ENCODE data around the gene ADAM22. TPM values are rescaled to one million over a fixed set of nuclear protein-coding genes. Genes with fewer than 3 reads are reported as not detected.

ADAM22 gene, protein sequence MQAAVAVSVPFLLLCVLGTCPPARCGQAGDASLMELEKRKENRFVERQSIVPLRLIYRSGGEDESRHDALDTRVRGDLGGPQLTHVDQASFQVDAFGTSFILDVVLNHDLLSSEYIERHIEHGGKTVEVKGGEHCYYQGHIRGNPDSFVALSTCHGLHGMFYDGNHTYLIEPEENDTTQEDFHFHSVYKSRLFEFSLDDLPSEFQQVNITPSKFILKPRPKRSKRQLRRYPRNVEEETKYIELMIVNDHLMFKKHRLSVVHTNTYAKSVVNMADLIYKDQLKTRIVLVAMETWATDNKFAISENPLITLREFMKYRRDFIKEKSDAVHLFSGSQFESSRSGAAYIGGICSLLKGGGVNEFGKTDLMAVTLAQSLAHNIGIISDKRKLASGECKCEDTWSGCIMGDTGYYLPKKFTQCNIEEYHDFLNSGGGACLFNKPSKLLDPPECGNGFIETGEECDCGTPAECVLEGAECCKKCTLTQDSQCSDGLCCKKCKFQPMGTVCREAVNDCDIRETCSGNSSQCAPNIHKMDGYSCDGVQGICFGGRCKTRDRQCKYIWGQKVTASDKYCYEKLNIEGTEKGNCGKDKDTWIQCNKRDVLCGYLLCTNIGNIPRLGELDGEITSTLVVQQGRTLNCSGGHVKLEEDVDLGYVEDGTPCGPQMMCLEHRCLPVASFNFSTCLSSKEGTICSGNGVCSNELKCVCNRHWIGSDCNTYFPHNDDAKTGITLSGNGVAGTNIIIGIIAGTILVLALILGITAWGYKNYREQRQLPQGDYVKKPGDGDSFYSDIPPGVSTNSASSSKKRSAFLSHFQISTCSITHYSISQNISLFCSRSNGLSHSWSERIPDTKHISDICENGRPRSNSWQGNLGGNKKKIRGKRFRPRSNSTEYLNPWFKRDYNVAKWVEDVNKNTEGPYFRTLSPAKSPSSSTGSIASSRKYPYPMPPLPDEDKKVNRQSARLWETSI
- total RNA-seq, result under 1 TPM; 0.25 to 0.61 TPM
- polyA plus RNA-seq, result under 1 TPM; 0.04 to 0.05 TPM

DNA sequence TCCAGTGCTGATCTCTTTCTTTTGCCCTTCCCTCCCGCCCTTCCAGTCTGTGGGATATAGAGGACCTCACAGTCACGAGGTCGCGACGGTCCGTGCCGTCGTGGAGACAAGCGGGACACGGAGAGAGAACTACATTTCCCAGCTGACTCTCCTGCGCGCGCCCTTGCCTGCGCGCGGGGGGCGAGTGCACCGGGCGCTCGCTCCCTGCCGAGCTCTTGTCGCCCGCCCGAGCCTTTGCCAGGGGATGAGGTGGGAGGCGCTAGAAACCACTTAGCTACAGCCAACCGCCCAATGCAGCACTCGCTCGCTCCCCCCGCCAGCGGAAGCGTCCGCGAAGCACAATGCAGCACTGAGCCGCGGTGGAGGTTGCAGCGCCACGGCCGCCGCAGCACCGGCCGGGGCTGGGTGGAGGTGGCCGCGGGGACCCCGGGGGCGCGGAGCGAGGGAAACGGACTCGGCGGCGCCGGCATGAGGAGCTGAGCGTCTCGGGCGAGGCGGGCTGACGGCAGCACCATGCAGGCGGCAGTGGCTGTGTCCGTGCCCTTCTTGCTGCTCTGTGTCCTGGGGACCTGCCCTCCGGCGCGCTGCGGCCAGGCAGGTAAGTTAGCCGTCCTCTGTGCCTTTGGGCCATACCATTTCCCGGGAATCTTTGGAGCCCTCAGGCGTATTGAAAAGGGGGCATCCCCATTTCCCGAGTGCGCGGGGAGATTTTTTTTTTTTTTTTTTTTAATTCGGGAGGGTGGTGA lies at the start of gene ADAM22:
Gene ADAM22, plus strand, starts transcription at position 299 of the 746 bp plus-strand sequence. Its CDS starts 215 bp downstream, at position 514.
- peak; percentile 75 for DNase-seq (ENCODE audit: low spot score)
- Histone ChIP-seq H3K27me3 (ENCODE audit: control insufficient read depth in 4 of 4, insufficient read depth in 4 of 4, low read length in 3 of 4) (peaks cover 0 to 4% (median 0%) of the 10 kb centered on the region in 4 donors), H3K27ac (ENCODE audit: low read depth in 1 of 2, low read length in 2 of 2) (no peak within 1 kb of the TSS), H3K9ac (ENCODE audit: low read depth in 1 of 2, low read length in 2 of 2) (no peak within 1 kb of the TSS), H3K36me3 (ENCODE audit: control insufficient read depth in 4 of 4, insufficient read depth in 3 of 4, low read depth in 1 of 4, low read length in 3 of 4) (no peaks in the 10 kb centered on the region), H3K4me1 (ENCODE audit: control insufficient read depth in 4 of 4, insufficient read depth in 4 of 4, low read length in 3 of 4) (peaks cover 11 to 21% (median 15%) of the 10 kb centered on the region in 4 donors), H3K4me3 (ENCODE audit: low read depth in 1 of 3, low read length in 3 of 3) (peak within 1 kb of the TSS; percentile 61 to 75 (median 66)), H3K9me3 (ENCODE audit: control insufficient read depth in 4 of 4, low read length in 3 of 4) (no peaks in the 10 kb centered on the region)
- TF ChIP-seq HNF4A (conservative IDR thresholded peaks at IDR 0.05), result no peak
- TF ChIP-seq NR2F2 (IDR thresholded peaks at IDR 0.05), result no peak
- TF ChIP-seq FOXA2 (IDR thresholded peaks at IDR 0.05), result no peak
- no peak for TF ChIP-seq YY1 (IDR thresholded peaks at IDR 0.05)
- TF ChIP-seq EGR1 (IDR thresholded peaks at IDR 0.05; ENCODE audit: low read depth in 2 of 2), result no peak
- TF ChIP-seq, protein P1, sequence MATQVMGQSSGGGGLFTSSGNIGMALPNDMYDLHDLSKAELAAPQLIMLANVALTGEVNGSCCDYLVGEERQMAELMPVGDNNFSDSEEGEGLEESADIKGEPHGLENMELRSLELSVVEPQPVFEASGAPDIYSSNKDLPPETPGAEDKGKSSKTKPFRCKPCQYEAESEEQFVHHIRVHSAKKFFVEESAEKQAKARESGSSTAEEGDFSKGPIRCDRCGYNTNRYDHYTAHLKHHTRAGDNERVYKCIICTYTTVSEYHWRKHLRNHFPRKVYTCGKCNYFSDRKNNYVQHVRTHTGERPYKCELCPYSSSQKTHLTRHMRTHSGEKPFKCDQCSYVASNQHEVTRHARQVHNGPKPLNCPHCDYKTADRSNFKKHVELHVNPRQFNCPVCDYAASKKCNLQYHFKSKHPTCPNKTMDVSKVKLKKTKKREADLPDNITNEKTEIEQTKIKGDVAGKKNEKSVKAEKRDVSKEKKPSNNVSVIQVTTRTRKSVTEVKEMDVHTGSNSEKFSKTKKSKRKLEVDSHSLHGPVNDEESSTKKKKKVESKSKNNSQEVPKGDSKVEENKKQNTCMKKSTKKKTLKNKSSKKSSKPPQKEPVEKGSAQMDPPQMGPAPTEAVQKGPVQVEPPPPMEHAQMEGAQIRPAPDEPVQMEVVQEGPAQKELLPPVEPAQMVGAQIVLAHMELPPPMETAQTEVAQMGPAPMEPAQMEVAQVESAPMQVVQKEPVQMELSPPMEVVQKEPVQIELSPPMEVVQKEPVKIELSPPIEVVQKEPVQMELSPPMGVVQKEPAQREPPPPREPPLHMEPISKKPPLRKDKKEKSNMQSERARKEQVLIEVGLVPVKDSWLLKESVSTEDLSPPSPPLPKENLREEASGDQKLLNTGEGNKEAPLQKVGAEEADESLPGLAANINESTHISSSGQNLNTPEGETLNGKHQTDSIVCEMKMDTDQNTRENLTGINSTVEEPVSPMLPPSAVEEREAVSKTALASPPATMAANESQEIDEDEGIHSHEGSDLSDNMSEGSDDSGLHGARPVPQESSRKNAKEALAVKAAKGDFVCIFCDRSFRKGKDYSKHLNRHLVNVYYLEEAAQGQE (IDR thresholded peaks at IDR 0.05), result no peak
- no peak for TF ChIP-seq FOXA1 (IDR thresholded peaks at IDR 0.05)
- TF ChIP-seq HNF4G (IDR thresholded peaks at IDR 0.05), result no peak
- no peak for TF ChIP-seq RAD21 (IDR thresholded peaks at IDR 0.05)
- TF ChIP-seq, protein P2, sequence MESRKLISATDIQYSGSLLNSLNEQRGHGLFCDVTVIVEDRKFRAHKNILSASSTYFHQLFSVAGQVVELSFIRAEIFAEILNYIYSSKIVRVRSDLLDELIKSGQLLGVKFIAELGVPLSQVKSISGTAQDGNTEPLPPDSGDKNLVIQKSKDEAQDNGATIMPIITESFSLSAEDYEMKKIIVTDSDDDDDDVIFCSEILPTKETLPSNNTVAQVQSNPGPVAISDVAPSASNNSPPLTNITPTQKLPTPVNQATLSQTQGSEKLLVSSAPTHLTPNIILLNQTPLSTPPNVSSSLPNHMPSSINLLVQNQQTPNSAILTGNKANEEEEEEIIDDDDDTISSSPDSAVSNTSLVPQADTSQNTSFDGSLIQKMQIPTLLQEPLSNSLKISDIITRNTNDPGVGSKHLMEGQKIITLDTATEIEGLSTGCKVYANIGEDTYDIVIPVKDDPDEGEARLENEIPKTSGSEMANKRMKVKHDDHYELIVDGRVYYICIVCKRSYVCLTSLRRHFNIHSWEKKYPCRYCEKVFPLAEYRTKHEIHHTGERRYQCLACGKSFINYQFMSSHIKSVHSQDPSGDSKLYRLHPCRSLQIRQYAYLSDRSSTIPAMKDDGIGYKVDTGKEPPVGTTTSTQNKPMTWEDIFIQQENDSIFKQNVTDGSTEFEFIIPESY (IDR thresholded peaks at IDR 0.05), result no peak
- TF ChIP-seq, protein P3, sequence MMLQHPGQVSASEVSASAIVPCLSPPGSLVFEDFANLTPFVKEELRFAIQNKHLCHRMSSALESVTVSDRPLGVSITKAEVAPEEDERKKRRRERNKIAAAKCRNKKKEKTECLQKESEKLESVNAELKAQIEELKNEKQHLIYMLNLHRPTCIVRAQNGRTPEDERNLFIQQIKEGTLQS (IDR thresholded peaks at IDR 0.05), result no peak
- no peak for TF ChIP-seq JUND (IDR thresholded peaks at IDR 0.05)
- no peak for TF ChIP-seq TAF1 (conservative IDR thresholded peaks at IDR 0.05)
- TF ChIP-seq GABPA (IDR thresholded peaks at IDR 0.05 in 1 of 2, conservative IDR thresholded peaks at IDR 0.05 in 1 of 2), result no peak
- no peak for TF ChIP-seq RXRA (IDR thresholded peaks at IDR 0.05)
- TF ChIP-seq, protein P4, sequence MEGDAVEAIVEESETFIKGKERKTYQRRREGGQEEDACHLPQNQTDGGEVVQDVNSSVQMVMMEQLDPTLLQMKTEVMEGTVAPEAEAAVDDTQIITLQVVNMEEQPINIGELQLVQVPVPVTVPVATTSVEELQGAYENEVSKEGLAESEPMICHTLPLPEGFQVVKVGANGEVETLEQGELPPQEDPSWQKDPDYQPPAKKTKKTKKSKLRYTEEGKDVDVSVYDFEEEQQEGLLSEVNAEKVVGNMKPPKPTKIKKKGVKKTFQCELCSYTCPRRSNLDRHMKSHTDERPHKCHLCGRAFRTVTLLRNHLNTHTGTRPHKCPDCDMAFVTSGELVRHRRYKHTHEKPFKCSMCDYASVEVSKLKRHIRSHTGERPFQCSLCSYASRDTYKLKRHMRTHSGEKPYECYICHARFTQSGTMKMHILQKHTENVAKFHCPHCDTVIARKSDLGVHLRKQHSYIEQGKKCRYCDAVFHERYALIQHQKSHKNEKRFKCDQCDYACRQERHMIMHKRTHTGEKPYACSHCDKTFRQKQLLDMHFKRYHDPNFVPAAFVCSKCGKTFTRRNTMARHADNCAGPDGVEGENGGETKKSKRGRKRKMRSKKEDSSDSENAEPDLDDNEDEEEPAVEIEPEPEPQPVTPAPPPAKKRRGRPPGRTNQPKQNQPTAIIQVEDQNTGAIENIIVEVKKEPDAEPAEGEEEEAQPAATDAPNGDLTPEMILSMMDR (IDR thresholded peaks at IDR 0.05; ENCODE audit: low read depth, low read length, missing input control), result no peak
- TF ChIP-seq, protein P5, sequence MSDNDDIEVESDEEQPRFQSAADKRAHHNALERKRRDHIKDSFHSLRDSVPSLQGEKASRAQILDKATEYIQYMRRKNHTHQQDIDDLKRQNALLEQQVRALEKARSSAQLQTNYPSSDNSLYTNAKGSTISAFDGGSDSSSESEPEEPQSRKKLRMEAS (IDR thresholded peaks at IDR 0.05), result no peak
- no peak for TF ChIP-seq SP1 (IDR thresholded peaks at IDR 0.05)
- under 1% methylated on average over 70 of the region's 70 CpGs for WGBS

Data from liver (tissue), 9 donors.